NT2/D1 (cell line): ENCODE measurements around the gene NUDT1.

Source experiments
- SUZ12 ChIP-seq: IDR thresholded peaks from 2 replicates; pipeline ENCODE4 v1.6.1; 2011; ENCODE audit not compliant: insufficient read length, insufficient read depth; ENCODE audit errors: extremely low read depth
- YY1 ChIP-seq: IDR thresholded peaks from 2 replicates; pipeline ENCODE4 v1.6.1; 2011; ENCODE audit not compliant: insufficient read length, insufficient read depth
- ZNF274 ChIP-seq: IDR thresholded peaks from 2 replicates; pipeline ENCODE4 v1.6.1; 2011; ENCODE audit warnings: mild to moderate bottlenecking, low read depth, low read length

DNA sequence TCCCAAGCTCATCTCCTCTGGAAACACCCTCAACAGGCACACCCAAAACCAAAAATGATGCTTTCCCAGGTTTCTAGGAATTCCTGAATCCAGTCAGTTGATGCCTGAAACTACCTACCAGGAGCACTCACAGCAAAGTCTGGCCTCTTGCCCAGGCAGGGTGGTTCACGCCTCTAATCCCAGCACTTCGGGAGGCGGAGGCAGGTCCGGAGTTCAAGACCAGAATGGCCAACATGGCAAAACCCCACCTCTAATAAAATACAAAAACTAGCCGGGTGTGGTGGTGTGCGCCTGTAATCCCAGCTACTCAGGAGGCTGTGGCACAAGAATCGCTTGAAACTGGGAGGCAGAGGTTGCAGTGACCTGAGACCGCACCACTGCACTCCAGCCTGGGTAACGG is 11.1 kb upstream of the NUDT1 start:
- TF ChIP-seq SUZ12 (no peak), ZNF274 (no peak), YY1 (no peak)
